KMS-11 (cell line): ENCODE measurements around the gene LEKR1.

ENCODE experiments used
- H2AFZ ChIP-seq: fragments of 200-600 bp; sonication (generic); 2 replicates; pipeline ENCODE4 v1.6.1; 2016; ENCODE audit warnings: antibody characterized with exemption, mixed run types, low read depth
- H3K27ac ChIP-seq: fragments of 200-600 bp; sonication (generic); 2 replicates; pipeline ENCODE4 v1.6.1; 2016; ENCODE audit warnings: mild to moderate bottlenecking, mixed run types
- H3K27me3 ChIP-seq: fragments of 200-600 bp; sonication (generic); 2 replicates; pipeline ENCODE4 v1.6.1; 2017; ENCODE audit warnings: mild to moderate bottlenecking, low read depth, mixed run types, moderate library complexity; ENCODE audit not compliant: insufficient read depth
- H3K36me3 ChIP-seq: fragments of 200-600 bp; sonication (generic); 2 replicates; pipeline ENCODE4 v1.6.1; 2017; ENCODE audit warnings: mild to moderate bottlenecking, mixed run types; ENCODE audit not compliant: insufficient read depth
- H3K4me1 ChIP-seq: fragments of 200-600 bp; sonication (generic); 2 replicates; pipeline ENCODE4 v1.6.1; 2016; ENCODE audit warnings: mild to moderate bottlenecking, low read depth, mixed run types; ENCODE audit not compliant: poor library complexity, severe bottlenecking
- H3K4me2 ChIP-seq: fragments of 200-600 bp; sonication (generic); 2 replicates; pipeline ENCODE4 v1.7.0; 2016; ENCODE audit warnings: mild to moderate bottlenecking, mixed run types
- H3K4me3 ChIP-seq: fragments of 200-600 bp; sonication (generic); IDR thresholded peaks from 2 replicates; pipeline ENCODE4 v1.6.1; 2017; ENCODE audit warnings: low read depth, low read length, mixed read lengths; ENCODE audit not compliant: insufficient read depth
- H3K79me2 ChIP-seq: fragments of 200-600 bp; sonication (generic); 2 replicates; pipeline ENCODE4 v1.6.1; 2016; ENCODE audit warnings: low read depth, mixed run types; ENCODE audit not compliant: insufficient read depth
- H3K9ac ChIP-seq: fragments of 200-600 bp; sonication (generic); 2 replicates; pipeline ENCODE4 v1.6.1; 2016; ENCODE audit warnings: mild to moderate bottlenecking, mixed run types
- H4K20me1 ChIP-seq: fragments of 200-600 bp; sonication (generic); 2 replicates; pipeline ENCODE4 v1.6.1; 2016; ENCODE audit warnings: mild to moderate bottlenecking, mixed run types; ENCODE audit not compliant: insufficient read depth
- CTCF ChIP-seq: fragments of 200-600 bp; sonication (generic); conservative IDR thresholded peaks from 2 replicates; pipeline ENCODE4 v1.6.1; 2017; ENCODE audit warnings: low read depth, mild to moderate bottlenecking, antibody characterized with exemption, low read length, moderate library complexity, mixed read lengths

Gene LEKR1

GRCh38 chr3:157087780-157088600 lies 261.8 kb downstream of the LEKR1 start:
- peak overlapping the region; percentile 5; the same call in 1 of the 2 replicates for H2AFZ ChIP-seq

GRCh38 chr3:157088601-157089454 lies 262.7 kb downstream of the LEKR1 start:
- no peak for TF ChIP-seq CTCF
- H3K9ac ChIP-seq = peak overlapping the region; percentile 82
- peak overlapping the region; percentile 96 for H3K27ac ChIP-seq
- H3K4me1 ChIP-seq = peaks cover 81% of the 10 kb centered on the region
- H3K79me2 ChIP-seq = no peaks in the 10 kb centered on the region
- H3K36me3 ChIP-seq = no peaks in the 10 kb centered on the region
- H4K20me1 ChIP-seq = no peaks in the 10 kb centered on the region
- H3K4me2 ChIP-seq = peak overlapping the region; percentile 90
- H3K27me3 ChIP-seq = no peaks in the 10 kb centered on the region
- peak overlapping the region; percentile 40; the same call in 1 of the 2 replicates for H2AFZ ChIP-seq
- H3K4me3 ChIP-seq = peak overlapping the region; percentile 96

More at GRCh38 chr3:157087780-157088600, 261.8 kb downstream of the LEKR1 start:
- Histone ChIP-seq H3K4me1 (peaks cover 77% of the 10 kb centered on the region), H3K27me3 (no peaks in the 10 kb centered on the region), H3K36me3 (no peaks in the 10 kb centered on the region), H3K4me2 (peak overlapping the region; percentile 90), H3K27ac (peak overlapping the region; percentile 96), H4K20me1 (no peaks in the 10 kb centered on the region), H3K9ac (peak overlapping the region; percentile 82), H3K4me3 (peak overlapping the region; percentile 92), H3K79me2 (no peaks in the 10 kb centered on the region)
- 0 out of 2 replicates have a peak, but pooled peaks have one; percentile 25 for TF ChIP-seq CTCF

GRCh38 chr3:157089455-157090221 lies 263.5 kb downstream of the LEKR1 start:
- Histone ChIP-seq H3K4me3 (peak overlapping the region; percentile 96), H3K4me1 (peaks cover 89% of the 10 kb centered on the region), H3K27ac (peak overlapping the region; percentile 96), H3K9ac (peak overlapping the region; percentile 82), H3K4me2 (peak overlapping the region; percentile 90), H2AFZ (peak overlapping the region; percentile 40), H3K79me2 (no peaks in the 10 kb centered on the region), H3K27me3 (no peaks in the 10 kb centered on the region), H4K20me1 (no peaks in the 10 kb centered on the region), H3K36me3 (no peaks in the 10 kb centered on the region)
- TF ChIP-seq CTCF = no peak

- H3K27me3 ChIP-seq = no peaks in the 10 kb centered on the region
- H3K4me2 ChIP-seq = peak overlapping the region; percentile 90
- no peak overlapping the region for H2AFZ ChIP-seq
- H3K4me1 ChIP-seq = peaks cover 91% of the 10 kb centered on the region
- H3K9ac ChIP-seq = peak overlapping the region; percentile 82; the same call in 1 of the 2 replicates
- no peak overlapping the region for H3K4me3 ChIP-seq
- H3K27ac ChIP-seq = peak overlapping the region; percentile 96
- no peaks in the 10 kb centered on the region for H3K36me3 ChIP-seq
- no peak for TF ChIP-seq CTCF
- H3K79me2 ChIP-seq = no peaks in the 10 kb centered on the region
- H4K20me1 ChIP-seq = no peaks in the 10 kb centered on the region
Observed at GRCh38 chr3:157091083-157091833, 265.1 kb downstream of the LEKR1 start.
